Activated B cell treated with CpG ODN at 0.5 μM for 24 hours (primary cell): ENCODE data around the gene RNPS1. TPM values are rescaled to one million over a fixed set of nuclear protein-coding genes. Genes with fewer than 3 reads are reported as not detected.

Experiments
- ATAC-seq: fragments of 200-7000 bp; cut with Tn5 transposase; one replicate; pipeline ENCODE4 v1.10.0; 2021; ENCODE audit warnings: low read depth, mild to moderate bottlenecking, moderate library complexity
- CTCF ChIA-PET: fragments of 350-600 bp; sonication (Branson Sonifier 250); formaldehyde crosslinking; loops from one replicate; lab custom pipeline; 2021; ENCODE audit warnings: antibody characterized with exemption; lab: Charles Lee
- POLR2A ChIA-PET: fragments of 350-600 bp; sonication (Branson Sonifier 250); formaldehyde crosslinking; loops from one replicate; lab custom pipeline; 2021; ENCODE audit warnings: antibody characterized with exemption; lab: Charles Lee
- DNase-seq: peaks from one replicate; pipeline ENCODE4 v3.0.0; 2022
- H3K27ac Mint-ChIP-seq: one replicate; pipeline ENCODE4 v1.8.0; 2020; ENCODE audit warnings: mixed read lengths
- H3K27me3 Mint-ChIP-seq: one replicate; pipeline ENCODE4 v1.8.0; 2021; ENCODE audit warnings: mixed read lengths
- H3K36me3 Mint-ChIP-seq: one replicate; pipeline ENCODE4 v1.8.0; 2021; ENCODE audit warnings: low read depth, mixed read lengths
- H3K4me1 Mint-ChIP-seq: one replicate; pipeline ENCODE4 v1.8.0; 2021; ENCODE audit warnings: mixed read lengths
- H3K4me3 Mint-ChIP-seq: one replicate; pipeline ENCODE4 v1.8.0; 2020; ENCODE audit warnings: mild to moderate bottlenecking, mixed read lengths
- H3K9me3 Mint-ChIP-seq: one replicate; pipeline ENCODE4 v1.8.0; 2020; ENCODE audit warnings: mixed read lengths
- intact Hi-C: fragments of 100-400 bp; cut with micrococcal nuclease; formaldehyde crosslinking; loops from one replicate; pipeline ENCODE4 v1.15.1; 2024
- total RNA-seq: library from RNA; stranded (reverse); gene quantifications from 2 replicates; pipeline ENCODE4 v1.2.3, GENCODE V29; 2022
- TF ChIP-seq, protein P1 (sequence below): fragments of 200-600 bp; IDR thresholded peaks from one replicate; pipeline ENCODE4 v1.8.0; 2022; ENCODE audit warnings: antibody characterized with exemption, mild to moderate bottlenecking

RNPS1 gene
- total RNA-seq, 1 donor from 2014 or later, result 232 TPM

DNA sequence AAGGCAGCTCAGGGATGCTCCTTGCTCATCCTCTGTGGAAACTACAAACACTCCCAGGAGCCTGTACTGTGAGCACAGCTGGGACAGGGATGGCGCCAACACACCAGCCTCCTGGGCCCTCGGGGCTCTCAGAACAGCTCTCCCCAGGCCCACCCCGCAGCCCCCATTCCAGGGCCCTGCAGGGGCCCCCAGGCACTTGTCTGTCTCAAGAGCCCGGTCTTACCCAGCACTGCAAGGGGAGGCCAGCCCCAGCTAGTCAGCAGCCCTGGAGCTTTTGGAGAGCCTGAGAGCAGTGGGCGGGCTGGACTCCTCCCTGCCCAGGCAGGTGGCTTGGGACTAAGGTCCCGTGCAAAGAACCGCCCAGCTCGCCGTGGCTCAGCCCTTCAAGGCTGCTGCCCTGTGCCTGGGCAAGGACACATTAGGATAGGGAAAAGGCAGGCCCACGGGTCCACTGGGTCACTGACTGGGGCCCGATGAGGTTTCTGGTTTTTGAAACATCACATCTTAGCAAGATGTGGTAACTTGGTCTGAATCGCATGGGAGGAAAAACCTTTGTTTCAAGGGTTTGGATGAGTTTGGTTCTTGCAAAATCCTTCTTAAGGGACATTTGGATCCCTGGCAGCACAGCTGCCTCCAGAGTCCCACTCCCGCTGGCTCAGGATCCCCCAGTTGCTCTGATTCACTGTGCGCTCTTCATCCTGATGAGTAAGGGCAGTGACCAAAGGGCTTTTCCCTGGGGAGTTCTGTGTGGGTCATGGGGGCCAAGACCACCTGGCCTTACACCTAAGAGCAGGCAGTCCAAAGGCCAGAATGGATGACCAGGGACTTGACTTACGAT, 28.9 kb downstream of the RNPS1 start:
- POLR2A ChIA-PET, result interaction anchor here (0.6 to 1.1 kb wide), 3 partner anchors 11 to 17 kb away, joined by 3 read pairs; no protein-coding TSS in a partner anchor
- Mint-ChIP-seq H3K9me3 (no peaks in the 10 kb centered on the region), H3K27me3 (peaks cover 2% of the 10 kb centered on the region), H3K4me3 (no peak overlapping the region), H3K4me1 (no peaks in the 10 kb centered on the region), H3K27ac (no peak overlapping the region), H3K36me3 (peaks cover 35% of the 10 kb centered on the region)
- DNase-seq (no peak), ATAC-seq (no peak)
- TF ChIP-seq, protein P1, sequence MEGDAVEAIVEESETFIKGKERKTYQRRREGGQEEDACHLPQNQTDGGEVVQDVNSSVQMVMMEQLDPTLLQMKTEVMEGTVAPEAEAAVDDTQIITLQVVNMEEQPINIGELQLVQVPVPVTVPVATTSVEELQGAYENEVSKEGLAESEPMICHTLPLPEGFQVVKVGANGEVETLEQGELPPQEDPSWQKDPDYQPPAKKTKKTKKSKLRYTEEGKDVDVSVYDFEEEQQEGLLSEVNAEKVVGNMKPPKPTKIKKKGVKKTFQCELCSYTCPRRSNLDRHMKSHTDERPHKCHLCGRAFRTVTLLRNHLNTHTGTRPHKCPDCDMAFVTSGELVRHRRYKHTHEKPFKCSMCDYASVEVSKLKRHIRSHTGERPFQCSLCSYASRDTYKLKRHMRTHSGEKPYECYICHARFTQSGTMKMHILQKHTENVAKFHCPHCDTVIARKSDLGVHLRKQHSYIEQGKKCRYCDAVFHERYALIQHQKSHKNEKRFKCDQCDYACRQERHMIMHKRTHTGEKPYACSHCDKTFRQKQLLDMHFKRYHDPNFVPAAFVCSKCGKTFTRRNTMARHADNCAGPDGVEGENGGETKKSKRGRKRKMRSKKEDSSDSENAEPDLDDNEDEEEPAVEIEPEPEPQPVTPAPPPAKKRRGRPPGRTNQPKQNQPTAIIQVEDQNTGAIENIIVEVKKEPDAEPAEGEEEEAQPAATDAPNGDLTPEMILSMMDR, result no peak
- intact Hi-C loops, result no loop called here
- CTCF ChIA-PET, result no interaction called here

- Mint-ChIP-seq H3K4me1 (no peaks in the 10 kb centered on the region), H3K27me3 (peaks cover 2% of the 10 kb centered on the region), H3K9me3 (no peaks in the 10 kb centered on the region), H3K27ac (no peak overlapping the region), H3K4me3 (no peak overlapping the region), H3K36me3 (peaks cover 31% of the 10 kb centered on the region)
- no peak for DNase-seq
- intact Hi-C loops, result no loop called here
- ChIA-PET CTCF (no interaction called here), POLR2A (interaction anchor here (0.6 to 1.1 kb wide), 3 partner anchors 12 to 18 kb away, joined by 3 read pairs; no protein-coding TSS in a partner anchor)
- TF ChIP-seq, protein P1, result no peak
- ATAC-seq, result no peak
These were observed 29.6 kb downstream of the RNPS1 start for GRCh38 chr16:2238150-2238837.

- H3K36me3 Mint-ChIP-seq, result peaks cover 33% of the 10 kb centered on the region
- DNase-seq (no peak), ATAC-seq (no peak)
- H3K27me3 Mint-ChIP-seq, result peaks cover 2% of the 10 kb centered on the region
- H3K9me3 Mint-ChIP-seq, result no peaks in the 10 kb centered on the region
- no peak overlapping the region for H3K27ac Mint-ChIP-seq
- no peak overlapping the region for H3K4me3 Mint-ChIP-seq
- intact Hi-C loops, result no loop called here
- H3K4me1 Mint-ChIP-seq, result no peaks in the 10 kb centered on the region
- ChIA-PET CTCF (no interaction called here), POLR2A (no interaction called here)
- TF ChIP-seq, protein P1, result no peak
These were observed 30.3 kb downstream of the RNPS1 start for GRCh38 chr16:2237493-2238149.

DNA sequence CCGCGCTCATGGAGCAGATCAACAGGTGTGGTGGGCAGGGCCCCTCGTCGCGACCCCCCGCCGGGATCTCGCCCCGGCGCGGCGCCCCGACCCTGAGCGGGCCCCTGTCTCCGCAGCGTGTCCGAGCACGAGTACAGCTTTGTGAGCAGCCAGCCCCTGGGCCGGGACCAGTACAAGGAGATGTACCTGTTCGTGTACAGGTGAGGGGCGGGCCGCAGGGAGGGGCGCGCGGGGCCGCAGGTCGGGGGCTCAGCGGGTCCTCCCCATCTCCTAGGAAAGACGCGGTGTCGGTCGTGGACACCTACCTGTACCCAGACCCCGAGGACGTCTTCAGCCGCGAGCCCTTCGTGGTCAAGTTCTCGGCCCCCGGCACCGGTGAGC, 30.8 kb downstream of the RNPS1 start:
- H3K36me3 Mint-ChIP-seq, result peaks cover 28% of the 10 kb centered on the region
- DNase-seq (no peak), ATAC-seq (no peak)
- no peak overlapping the region for H3K27ac Mint-ChIP-seq
- peaks cover 2% of the 10 kb centered on the region for H3K27me3 Mint-ChIP-seq
- H3K4me3 Mint-ChIP-seq, result no peak overlapping the region
- CTCF ChIA-PET, result no interaction called here
- H3K4me1 Mint-ChIP-seq, result no peaks in the 10 kb centered on the region
- POLR2A ChIA-PET, result no interaction called here
- no peaks in the 10 kb centered on the region for H3K9me3 Mint-ChIP-seq
- intact Hi-C loops, result no loop called here
- TF ChIP-seq, protein P1, result no peak
